Measurements from ENCODE around the gene KRTAP12-2.

The KRTAP12-2 gene

GRCh38 chr21:44666401-44667320 is at the start of gene KRTAP12-2:
KRTAP12-2 (minus strand) TSS chr21:44666927; CDS start chr21:44666886, 41 bp downstream.
- no peak for DNase-seq

- DNase-seq = no peak
Observed at GRCh38 chr21:44714905-44715304, 48.2 kb upstream of the KRTAP12-2 start.

- DNase-seq = no peak
Observed at GRCh38 chr21:44713846-44714245, 47.1 kb upstream of the KRTAP12-2 start.

GRCh38 chr21:44713130-44713529 is 46.4 kb upstream of the KRTAP12-2 start:
- DNase-seq = no peak

- no peak for DNase-seq
Observed at GRCh38 chr21:44712203-44713028, 45.7 kb upstream of the KRTAP12-2 start.

GRCh38 chr21:44711327-44712202 is 44.8 kb upstream of the KRTAP12-2 start, which contains the start of gene TSPEAR:
TSPEAR (minus strand) TSS chr21:44711572; CDS start chr21:44711514, 58 bp downstream.
- DNase-seq = peak; percentile 79

- peak; percentile 96 for DNase-seq
Observed at GRCh38 chr21:44710756-44711326, 44.1 kb upstream of the KRTAP12-2 start.

GRCh38 chr21:44710294-44710665 is 43.6 kb upstream of the KRTAP12-2 start:
- no peak for DNase-seq

GRCh38 chr21:44709426-44710293 is 42.9 kb upstream of the KRTAP12-2 start:
- DNase-seq = peak; percentile 51

GRCh38 chr21:44708866-44709425 is 42.2 kb upstream of the KRTAP12-2 start:
- no peak for DNase-seq

GRCh38 chr21:44708213-44708865 is 41.6 kb upstream of the KRTAP12-2 start:
- no peak for DNase-seq

GRCh38 chr21:44706706-44707581 is 40.2 kb upstream of the KRTAP12-2 start:
- no peak for DNase-seq

GRCh38 chr21:44706026-44706705 is 39.4 kb upstream of the KRTAP12-2 start:
- no peak for DNase-seq

GRCh38 chr21:44704636-44705001 is 37.9 kb upstream of the KRTAP12-2 start:
- no peak for DNase-seq

- no peak for DNase-seq
Observed at GRCh38 chr21:44703731-44704635, 37.3 kb upstream of the KRTAP12-2 start.

GRCh38 chr21:44702973-44703730 is 36.4 kb upstream of the KRTAP12-2 start:
- DNase-seq = peak; percentile 58
